Cardiac atrium fibroblast (primary cell): Measurements from ENCODE around the gene TMEM191C. TPM values are rescaled to one million over a fixed set of nuclear protein-coding genes. Genes with fewer than 3 reads are reported as not detected.

Source experiments
- total RNA-seq: library from RNA; depleted of rRNA; stranded (reverse); fragments of >200 nt; gene quantifications from 2 replicates; pipeline ENCODE4 v1.2.3, GENCODE V29; 2015

Gene TMEM191C
- 0.32 and 0.54 TPM in 2 replicates for total RNA-seq

GRCh38 chr22:21467337-21468193 is at the start of gene TMEM191C:
Gene TMEM191C, plus strand, starts transcription at chr22:21467387. Its CDS starts 73 bp downstream, at chr22:21467460.

Other genes starting within 250 kb of the TMEM191C start
- gene RIMBP3B, start 83.6 kb upstream of the TMEM191C start, total RNA-seq: 0.16 TPM in 1 of 2 replicates, not detected in the other
- gene HIC2, start 50.0 kb upstream of the TMEM191C start, total RNA-seq: 3.1 and 3.4 TPM in 2 replicates
- gene RIMBP3C, start 84.1 kb downstream of the TMEM191C start, total RNA-seq: 0.18 TPM in 1 of 2 replicates, not detected in the other
- 44.6 and 48.6 TPM in 2 replicates for gene UBE2L3, start 100.3 kb downstream of the TMEM191C start, total RNA-seq
- 48.9 and 52.0 TPM in 2 replicates for gene YDJC, start 162.6 kb downstream of the TMEM191C start, total RNA-seq
- gene CCDC116, start 165.4 kb downstream of the TMEM191C start, total RNA-seq: 0.16 TPM in 1 of 2 replicates, not detected in the other
- 25.5 and 59.3 TPM in 2 replicates for gene SDF2L1, start 174.9 kb downstream of the TMEM191C start, total RNA-seq
- 15.6 and 29.4 TPM in 2 replicates for gene PPIL2, start 198.6 kb downstream of the TMEM191C start, total RNA-seq